HK-2 (cell line): ENCODE measurements around the gene FBXW8.
A peak's percentile ranks its signal among the peaks of the same experiment; 100 is the strongest.

ENCODE experiments used
- DNase-seq: peaks from one replicate; pipeline ENCODE4 v3.0.0-alpha.2; 2018; ENCODE audit not compliant: unreplicated experiment

Gene FBXW8

GRCh38 chr12:117076410-117077372 lies 165.9 kb downstream of the FBXW8 start:
- DNase-seq: peak; percentile 55

GRCh38 chr12:117079487-117079886 lies 168.7 kb downstream of the FBXW8 start:
- DNase-seq: no peak

- no peak for DNase-seq
Measured at GRCh38 chr12:117080661-117081144, 170.0 kb downstream of the FBXW8 start.
